Astrocyte of the cerebellum (primary cell): ENCODE results near the gene CUBN.

Experiments used
- DNase-seq: peaks from one replicate; pipeline ENCODE4 v3.0.0-alpha.2; 2011; ENCODE audit warnings: low read depth
- H3K4me3 ChIP-seq: 2 replicates; pipeline ENCODE4 v1.5.1; 2011; ENCODE audit warnings: mild to moderate bottlenecking, low read depth, low read length, moderate library complexity
- CTCF ChIP-seq: IDR thresholded peaks from 2 replicates; pipeline ENCODE4 v1.5.1; 2012; ENCODE audit warnings: low read length, low read depth, moderate library complexity, mild to moderate bottlenecking; ENCODE audit errors: missing control alignments
- in situ Hi-C: cut with HindIII; loops from 2 replicates; pipeline ENCODE4 v1.10.0; 2017; ENCODE audit warnings: low sequenced_read_pairs

Gene CUBN

GRCh38 chr10:16944402-16944801, 185.2 kb downstream of the CUBN start:
- no peak overlapping the region for H3K4me3 ChIP-seq
- no peak for TF ChIP-seq CTCF
- in situ Hi-C loops, result no loop called here
- no peak for DNase-seq

- in situ Hi-C loops, result no loop called here
- no peak for DNase-seq
- H3K4me3 ChIP-seq, result no peak overlapping the region
- TF ChIP-seq CTCF, result no peak
These were observed 186.0 kb downstream of the CUBN start for GRCh38 chr10:16943295-16944285.

- no peak for DNase-seq
- H3K4me3 ChIP-seq, result no peak overlapping the region
- in situ Hi-C loops, result no loop called here
- TF ChIP-seq CTCF, result no peak
These were observed 187.1 kb downstream of the CUBN start for GRCh38 chr10:16942381-16943078.

GRCh38 chr10:16941870-16942269, 187.7 kb downstream of the CUBN start:
- in situ Hi-C loops, result no loop called here
- no peak overlapping the region for H3K4me3 ChIP-seq
- no peak for TF ChIP-seq CTCF
- no peak for DNase-seq

GRCh38 chr10:16941067-16941466, 188.5 kb downstream of the CUBN start:
- in situ Hi-C loops, result no loop called here
- DNase-seq, result no peak
- no peak for TF ChIP-seq CTCF
- H3K4me3 ChIP-seq, result no peak overlapping the region

GRCh38 chr10:16938952-16939351, 190.7 kb downstream of the CUBN start:
- no peak overlapping the region for H3K4me3 ChIP-seq
- no peak for TF ChIP-seq CTCF
- DNase-seq, result no peak
- in situ Hi-C loops, result no loop called here
